ENCODE measurements around the gene ALKBH5. TPM values are rescaled to one million over a fixed set of nuclear protein-coding genes. Genes with fewer than 3 reads are reported as not detected.
A peak's percentile ranks its signal among the peaks of the same experiment; 100 is the strongest.

ALKBH5 gene
- total and polyA plus RNA-seq, 10 of the 15 experiments (the other 5 are each of a cell fraction or from before 2014, with no cell fraction given) = 13.7 to 99.9 (median 52.4) TPM

- Histone ChIP-seq H3K27me3 (replicated peaks in 1 of 2; ENCODE audit: control insufficient read depth in 2 of 2, insufficient read depth in 2 of 2, low read length in 1 of 2) (no peaks in the 10 kb centered on the region), H3K9ac (ENCODE audit: control insufficient read depth, insufficient read depth, low read length) (no peak overlapping the region), H3K36me3 (ENCODE audit: control insufficient read depth in 2 of 2, insufficient read depth in 2 of 2, low read length in 1 of 2) (no peaks in the 10 kb centered on the region), H3K4me1 (ENCODE audit: control insufficient read depth, insufficient read depth, low read length) (peaks cover 33% of the 10 kb centered on the region), H3K9me3 (replicated peaks; ENCODE audit: control insufficient read depth, insufficient read depth, low read length) (no peaks in the 10 kb centered on the region), H2AFZ (ENCODE audit: control insufficient read depth, low read depth, low read length) (no peak overlapping the region), H3K4me3 (no peak overlapping the region), H4K20me1 (ENCODE audit: control insufficient read depth, insufficient read depth) (no peaks in the 10 kb centered on the region), H3K4me2 (ENCODE audit: control insufficient read depth, insufficient read depth) (no peak overlapping the region), H3K27ac (ENCODE audit: control insufficient read depth, insufficient read depth) (no peak overlapping the region), H3K79me2 (ENCODE audit: control insufficient read depth, insufficient read depth, low read length) (no peaks in the 10 kb centered on the region)
- SMC1A ChIA-PET (ENCODE audit: uncharacterized antibody, unreplicated experiment) = no interaction called here
- WGBS (ENCODE audit: insufficient coverage, insufficient replicate concordance, low lambda C conversion rate, missing lambda C conversion rate) = 64% methylated on average over 6 of the region's 8 CpGs
- intact Hi-C loops (cut with micrococcal nuclease; ENCODE audit: unreplicated experiment) = no loop called here
- POLR2A ChIA-PET = no interaction called here
- in situ Hi-C loops (cut with MboI) = no loop called here
- RAD21 ChIA-PET (ENCODE audit: unreplicated experiment) = interaction anchor here (1.4 kb wide), 1 partner anchor 27 kb away, joined by 3 read pairs; the partner anchor contains the start of gene ALKBH5
- TF ChIP-seq ZNF207 (IDR thresholded peaks at IDR 0.05; ENCODE audit: borderline replicate concordance) (no peak), IKZF1 (conservative IDR thresholded peaks at IDR 0.05) (no peak), NR2C2 (IDR thresholded peaks at IDR 0.05; ENCODE audit: borderline replicate concordance, control insufficient read depth, insufficient read length, low read depth) (no peak)
- FAIRE-seq (no peak), ATAC-seq (no peak), DNase-seq (ENCODE audit: low read depth, low spot score) (no peak)
- CTCF ChIA-PET = interaction anchor here (1.1 to 1.2 kb wide), 2 partner anchors 12 to 13 kb away, joined by 3 to 5 read pairs; no protein-coding TSS in a partner anchor
- no TSS peak for BruUV-seq (replicated peaks)
Observed at GRCh38 chr17:18156171-18156975, 27.3 kb upstream of the ALKBH5 start.

GRCh38 chr17:18156976-18157280 lies 26.7 kb upstream of the ALKBH5 start:
- ATAC-seq (no peak), DNase-seq (ENCODE audit: low read depth, low spot score) (no peak), FAIRE-seq (no peak)
- ChIA-PET SMC1A (ENCODE audit: uncharacterized antibody, unreplicated experiment) (no interaction called here), RAD21 (ENCODE audit: unreplicated experiment) (no interaction called here), POLR2A (no interaction called here), CTCF (no interaction called here)
- H4K20me1 ChIP-seq (ENCODE audit: control insufficient read depth, insufficient read depth) = no peaks in the 10 kb centered on the region
- H3K4me2 ChIP-seq (ENCODE audit: control insufficient read depth, insufficient read depth) = peak overlapping the region; percentile 94; the same call in 1 of the 2 replicates
- H3K27me3 ChIP-seq (replicated peaks in 1 of 2; ENCODE audit: control insufficient read depth in 2 of 2, insufficient read depth in 2 of 2, low read length in 1 of 2) = no peaks in the 10 kb centered on the region
- peaks cover 38% of the 10 kb centered on the region for H3K4me1 ChIP-seq (ENCODE audit: control insufficient read depth, insufficient read depth, low read length)
- H3K4me3 ChIP-seq = no peak overlapping the region
- intact Hi-C loops (cut with micrococcal nuclease; ENCODE audit: unreplicated experiment) (no loop called here), in situ Hi-C loops (cut with MboI) (no loop called here)
- H3K9ac ChIP-seq (ENCODE audit: control insufficient read depth, insufficient read depth, low read length) = no peak overlapping the region
- no peaks in the 10 kb centered on the region for H3K79me2 ChIP-seq (ENCODE audit: control insufficient read depth, insufficient read depth, low read length)
- 92% methylated on average over 8 of the region's 10 CpGs for WGBS (ENCODE audit: insufficient coverage, insufficient replicate concordance, low lambda C conversion rate, missing lambda C conversion rate)
- H3K9me3 ChIP-seq (replicated peaks; ENCODE audit: control insufficient read depth, insufficient read depth, low read length) = no peaks in the 10 kb centered on the region
- no peak overlapping the region for H3K27ac ChIP-seq (ENCODE audit: control insufficient read depth, insufficient read depth)
- TF ChIP-seq TAF1 (IDR thresholded peaks at IDR 0.05; ENCODE audit: borderline replicate concordance, low read depth, low read length) = no peak
- no peak for TF ChIP-seq SMAD1 (IDR thresholded peaks at IDR 0.05; ENCODE audit: low read depth, partially characterized antibody)
- H3K36me3 ChIP-seq (ENCODE audit: control insufficient read depth in 2 of 2, insufficient read depth in 2 of 2, low read length in 1 of 2) = no peaks in the 10 kb centered on the region
- no TSS peak for BruUV-seq (replicated peaks)
- no peak overlapping the region for H2AFZ ChIP-seq (ENCODE audit: control insufficient read depth, low read depth, low read length)

All from GM12878 (cell line).